HG03039 (cell line): Measurements from ENCODE around the gene CORO6.
A peak's percentile ranks its signal among the peaks of the same experiment; 100 is the strongest.

Experiments used
- ATAC-seq: cut with Tn5 transposase; IDR thresholded peaks from one replicate; pipeline ENCODE4 v1.9.1; 2021; ENCODE audit warnings: mild to moderate bottlenecking, moderate library complexity; ENCODE audit not compliant: unreplicated experiment

Gene CORO6

DNA sequence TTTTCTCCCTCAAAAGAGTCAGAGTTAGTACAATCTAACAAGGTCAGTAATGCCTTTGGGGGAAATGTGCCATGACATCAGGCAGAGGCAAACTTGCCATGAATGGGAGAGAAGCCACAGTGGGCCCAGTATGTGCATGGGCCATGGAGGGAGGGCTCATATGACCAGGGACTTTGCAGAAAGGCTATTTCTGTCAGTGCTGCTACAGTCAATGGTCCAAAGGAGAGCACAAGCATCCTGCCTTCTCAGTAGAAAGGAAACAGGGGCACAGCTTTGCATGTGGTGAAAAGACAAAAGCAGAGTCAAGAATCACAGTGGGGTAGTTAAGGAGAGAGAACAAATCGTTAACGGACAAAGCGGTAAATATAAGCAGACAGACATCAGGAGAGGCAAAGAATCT, 11.2 kb upstream of the CORO6 start:
- ATAC-seq, result no peak

GRCh38 chr17:29630630-29631193, 8.0 kb upstream of the CORO6 start:
- no peak for ATAC-seq

DNA sequence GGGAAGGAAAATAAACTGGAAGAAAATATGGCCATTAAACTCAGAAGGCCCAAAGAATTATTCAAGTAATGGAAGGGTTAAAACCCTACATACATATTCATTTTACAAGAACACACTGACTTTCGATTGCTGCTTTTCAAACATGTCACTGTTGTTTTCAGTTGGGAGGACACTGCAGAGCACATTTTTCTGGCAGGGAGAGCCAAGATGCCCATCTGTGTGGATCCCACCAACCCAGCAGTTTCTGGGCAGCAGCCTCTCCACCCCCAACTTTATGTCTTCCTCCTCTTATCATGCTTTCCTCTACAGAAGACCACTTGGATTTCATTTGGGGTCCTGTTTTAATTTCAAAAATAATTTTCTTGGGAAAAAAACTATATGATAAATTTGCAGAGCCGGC, 7.1 kb upstream of the CORO6 start:
- ATAC-seq, result no peak

- no peak for ATAC-seq
These were observed 5.9 kb upstream of the CORO6 start for GRCh38 chr17:29628644-29629043.

DNA sequence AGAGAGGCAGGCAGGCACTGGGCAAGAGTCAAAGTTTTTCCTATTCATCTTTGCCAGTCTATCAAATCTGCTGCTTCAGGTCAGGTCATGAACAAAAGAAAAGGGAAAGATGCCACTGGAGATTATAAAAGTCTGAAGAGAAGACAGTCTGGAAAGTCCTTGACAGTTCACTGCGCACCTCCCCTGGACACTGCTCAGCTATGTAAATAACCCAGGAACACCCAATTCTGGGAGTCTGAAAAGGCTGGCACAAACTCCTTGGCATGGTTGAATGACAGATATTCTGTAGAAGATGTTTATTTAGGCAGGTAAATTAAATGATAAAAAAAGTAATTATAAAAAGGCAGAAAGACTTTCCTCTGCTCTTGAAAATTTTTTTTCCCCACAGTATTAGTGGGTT, 5.2 kb upstream of the CORO6 start:
- no peak for ATAC-seq

DNA sequence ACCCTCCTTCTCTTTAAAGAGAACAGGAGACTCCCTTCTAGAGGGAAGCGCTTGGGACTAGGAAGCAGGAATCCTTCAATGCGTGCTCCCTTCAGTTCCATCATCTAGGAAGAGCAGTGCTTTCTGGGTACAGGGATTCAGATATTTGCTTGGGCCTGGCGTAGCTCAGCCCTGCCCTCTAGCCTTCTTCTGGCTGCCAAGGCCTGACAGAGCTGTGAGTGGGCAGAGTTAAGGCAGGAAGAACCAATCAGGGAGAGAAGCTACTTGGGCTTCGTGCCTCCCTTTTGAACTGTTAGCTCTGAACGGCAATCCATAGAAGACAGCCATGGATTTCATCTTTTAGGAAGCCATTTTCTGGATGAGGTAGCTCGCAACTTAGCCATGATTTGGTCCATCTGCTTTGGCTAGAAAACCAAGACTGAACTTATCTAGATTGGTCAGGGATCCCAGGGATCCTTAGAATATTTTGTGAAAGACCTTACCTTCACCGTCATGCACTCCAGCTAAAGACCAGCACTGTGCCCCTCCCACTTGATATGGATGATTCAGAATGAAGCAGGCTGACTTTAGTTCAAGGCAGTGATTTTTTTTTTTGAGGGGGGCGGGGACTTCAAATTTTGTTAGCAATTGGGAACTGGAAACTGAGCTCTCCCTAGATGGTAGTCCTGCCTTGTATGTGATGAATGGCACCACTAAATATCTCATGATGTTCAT, 2.5 kb upstream of the CORO6 start:
- no peak for ATAC-seq

DNA sequence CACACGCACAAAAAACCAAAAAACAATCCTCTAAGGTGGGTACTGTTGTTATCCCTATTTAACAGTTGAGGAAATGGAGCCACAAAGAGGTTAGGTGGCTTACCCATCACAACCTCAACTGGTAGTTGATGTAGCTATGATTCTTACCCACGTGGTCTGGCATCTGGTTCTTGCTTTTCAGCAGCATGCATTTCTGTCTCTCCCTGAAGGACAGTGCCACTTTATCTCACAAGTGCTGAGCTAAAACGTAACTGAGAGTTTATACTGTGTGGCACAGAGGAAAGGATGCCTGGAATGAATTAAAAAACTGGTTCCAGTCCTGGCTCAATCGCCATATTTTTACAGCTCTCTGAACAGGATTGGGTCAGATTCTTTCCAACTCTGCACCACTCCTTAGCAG, 1.9 kb upstream of the CORO6 start:
- ATAC-seq, result no peak

- ATAC-seq, result no peak
These were observed 553 bp upstream of the CORO6 start for GRCh38 chr17:29623283-29623647.

- no peak for ATAC-seq
These were observed 939 bp downstream of the CORO6 start for GRCh38 chr17:29621751-29622194.

GRCh38 chr17:29620779-29621500, 1.8 kb downstream of the CORO6 start:
- ATAC-seq, result no peak

- no peak for ATAC-seq
These were observed 2.4 kb downstream of the CORO6 start for GRCh38 chr17:29620271-29620670.

GRCh38 chr17:29619251-29619650, 3.5 kb downstream of the CORO6 start:
- ATAC-seq, result no peak

- no peak for ATAC-seq
These were observed 4.2 kb downstream of the CORO6 start for GRCh38 chr17:29618272-29619065.

DNA sequence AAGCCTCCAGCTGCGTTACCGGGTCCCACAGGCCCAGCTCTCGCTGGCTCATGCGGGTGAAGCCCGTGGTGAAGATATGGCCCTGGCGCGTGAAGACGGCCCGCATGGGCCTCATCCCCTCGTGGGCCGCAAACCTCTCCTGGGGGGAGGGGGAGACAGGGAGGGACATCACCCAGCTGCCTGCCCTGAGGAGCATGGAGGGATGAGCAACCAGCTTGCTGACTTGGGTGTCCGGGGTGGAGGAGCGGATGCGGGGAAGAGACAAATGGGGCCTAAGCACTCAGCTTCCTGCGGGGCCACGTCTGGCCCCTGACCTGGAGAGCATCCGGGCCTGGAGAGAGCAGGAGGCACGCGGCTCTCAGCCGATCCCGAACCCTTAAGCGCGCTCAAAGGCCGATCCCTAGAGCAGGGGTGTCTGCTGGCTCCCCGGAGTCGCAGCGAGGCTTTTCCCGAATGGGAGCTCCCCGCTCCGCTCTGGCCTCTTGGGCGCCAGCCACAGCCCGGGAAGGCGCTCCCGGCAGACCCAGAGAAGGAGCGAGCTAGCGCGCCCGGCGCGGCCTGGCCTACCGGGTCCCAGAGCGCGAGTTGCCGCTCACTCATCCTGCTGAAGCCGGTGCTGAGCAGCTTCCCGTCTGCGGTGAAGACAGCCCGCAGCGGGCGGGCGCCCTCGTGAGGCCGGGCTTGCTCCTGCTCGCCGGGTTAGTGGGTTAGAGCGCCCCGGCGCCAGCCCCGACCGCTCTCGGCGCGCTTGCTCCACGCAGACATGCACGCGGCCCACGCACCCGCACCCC, 5.0 kb downstream of the CORO6 start:
- no peak for ATAC-seq

DNA sequence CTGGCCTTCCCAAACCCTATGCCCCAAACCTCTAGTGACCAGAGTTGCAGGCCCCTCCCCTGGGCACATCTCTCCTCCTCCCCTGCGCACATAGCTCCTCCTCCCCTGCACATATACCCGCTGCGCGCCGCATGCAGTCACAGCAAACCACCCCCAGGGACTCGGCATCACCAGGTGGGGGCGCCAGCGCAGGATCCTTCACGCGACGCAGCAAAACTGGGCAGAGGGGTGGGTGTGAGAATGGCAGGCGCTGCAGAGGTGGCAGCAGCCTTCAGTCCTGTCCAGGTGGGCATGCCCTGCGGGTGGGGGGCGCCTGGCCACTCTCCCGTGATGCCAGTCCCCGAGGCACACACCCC, 5.6 kb downstream of the CORO6 start:
- no peak for ATAC-seq

GRCh38 chr17:29616300-29617048, 6.2 kb downstream of the CORO6 start:
- ATAC-seq, result no peak

- ATAC-seq, result peak; percentile 50
These were observed 7.0 kb downstream of the CORO6 start for GRCh38 chr17:29615492-29616299.

GRCh38 chr17:29615048-29615385, 7.7 kb downstream of the CORO6 start:
- no peak for ATAC-seq

DNA sequence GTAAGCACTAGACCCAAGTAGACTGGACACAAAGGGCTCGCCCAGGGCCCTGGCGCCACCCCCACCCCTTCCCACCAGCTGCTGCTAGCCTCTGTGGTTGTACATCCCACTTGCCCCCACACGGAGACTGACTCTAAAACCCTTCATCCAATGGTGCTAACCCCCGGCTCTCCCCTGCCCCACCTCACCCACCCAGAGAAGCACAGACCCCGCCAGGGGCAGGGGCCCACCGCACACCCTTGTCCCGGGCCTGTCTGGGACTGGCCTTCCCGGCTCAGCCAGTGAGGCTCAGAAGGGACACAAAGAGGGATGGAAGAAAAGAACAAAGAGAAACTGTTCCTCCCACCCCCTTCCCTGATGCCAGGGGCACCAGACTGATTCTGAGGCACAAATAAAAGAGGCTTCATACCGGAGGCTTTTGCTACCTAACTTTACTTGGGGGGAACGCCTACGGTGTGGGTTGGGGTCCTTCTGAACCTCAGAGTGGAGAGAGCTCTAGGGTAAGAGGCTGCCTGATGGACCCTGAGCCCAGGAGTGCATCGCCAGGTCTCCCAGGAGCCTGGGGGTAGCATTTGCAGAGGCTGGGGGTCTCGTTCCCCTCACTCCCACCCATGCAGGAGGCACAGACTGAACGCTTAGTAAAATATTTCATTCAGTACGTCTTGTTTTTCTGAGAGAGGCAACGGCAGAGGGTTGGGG, 8.2 kb downstream of the CORO6 start:
- ATAC-seq, result no peak
